ENCODE data around the gene NTM. TPM values are rescaled to one million over a fixed set of nuclear protein-coding genes. Genes with fewer than 3 reads are reported as not detected.

Gene NTM
- total and polyA plus RNA-seq, 2 donors (not counting 1 experiment from before 2014, with no cell fraction given) = 12.3 to 28.6 TPM

GRCh38 chr11:132077416-132077815 lies 707.0 kb downstream of the NTM start:
- Histone ChIP-seq H3K4me1 (ENCODE audit: control insufficient read depth, extremely low read depth, insufficient read depth, low read length) (peaks cover 17% of the 10 kb centered on the region), H3K4me2 (ENCODE audit: extremely low read depth, insufficient read depth, low read length) (no peak overlapping the region), H2AFZ (ENCODE audit: low read length) (no peak overlapping the region), H3K27ac (ENCODE audit: insufficient read depth, low read length) (no peak overlapping the region), H3K79me2 (ENCODE audit: control insufficient read depth, insufficient read depth, low read length) (no peaks in the 10 kb centered on the region), H4K20me1 (ENCODE audit: control insufficient read depth, extremely low read depth, insufficient read depth, low read length) (no peaks in the 10 kb centered on the region), H3K27me3 (ENCODE audit: control insufficient read depth, insufficient read depth, low read length) (no peaks in the 10 kb centered on the region), H3K36me3 (ENCODE audit: control insufficient read depth, insufficient read depth, low read length) (no peaks in the 10 kb centered on the region), H3K4me3 (replicated peaks in 1 of 4; ENCODE audit: control extremely low read depth in 1 of 4, insufficient read depth in 1 of 4, low read depth in 3 of 4, low read length in 4 of 4) (no peak overlapping the region), H3K9ac (ENCODE audit: insufficient read depth, low read length) (no peak overlapping the region), H3K9me3 (ENCODE audit: control insufficient read depth, insufficient read depth, low read depth, low read length) (no peaks in the 10 kb centered on the region)
- DNase-seq (ENCODE audit: low read depth in 2 of 2) = no peak
- TF ChIP-seq CTCF (conservative IDR thresholded peaks at IDR 0.05 in 1 of 2, IDR thresholded peaks at IDR 0.05 in 1 of 2; ENCODE audit: low read depth in 1 of 2, low read length in 2 of 2) = no peak
- no peak for TF ChIP-seq EZH2 (IDR thresholded peaks at IDR 0.05; ENCODE audit: low read length, missing control alignments)

- TF ChIP-seq EZH2 (IDR thresholded peaks at IDR 0.05; ENCODE audit: low read length, missing control alignments) = no peak
- Histone ChIP-seq H3K27ac (ENCODE audit: insufficient read depth, low read length) (no peak overlapping the region), H3K79me2 (ENCODE audit: control insufficient read depth, insufficient read depth, low read length) (no peaks in the 10 kb centered on the region), H3K4me2 (ENCODE audit: extremely low read depth, insufficient read depth, low read length) (no peak overlapping the region), H3K9ac (ENCODE audit: insufficient read depth, low read length) (no peak overlapping the region), H3K9me3 (ENCODE audit: control insufficient read depth, insufficient read depth, low read depth, low read length) (no peaks in the 10 kb centered on the region), H3K36me3 (ENCODE audit: control insufficient read depth, insufficient read depth, low read length) (no peaks in the 10 kb centered on the region), H3K4me3 (replicated peaks in 1 of 4; ENCODE audit: control extremely low read depth in 1 of 4, insufficient read depth in 1 of 4, low read depth in 3 of 4, low read length in 4 of 4) (no peak overlapping the region), H3K27me3 (ENCODE audit: control insufficient read depth, insufficient read depth, low read length) (no peaks in the 10 kb centered on the region), H3K4me1 (ENCODE audit: control insufficient read depth, extremely low read depth, insufficient read depth, low read length) (peaks cover 7% of the 10 kb centered on the region), H4K20me1 (ENCODE audit: control insufficient read depth, extremely low read depth, insufficient read depth, low read length) (no peaks in the 10 kb centered on the region), H2AFZ (ENCODE audit: low read length) (no peak overlapping the region)
- no peak for DNase-seq (ENCODE audit: low read depth in 2 of 2)
These were observed 708.1 kb downstream of the NTM start for GRCh38 chr11:132078264-132079076.

GRCh38 chr11:132080127-132080526 lies 709.7 kb downstream of the NTM start:
- Histone ChIP-seq H3K27ac (ENCODE audit: insufficient read depth, low read length) (no peak overlapping the region), H3K27me3 (ENCODE audit: control insufficient read depth, insufficient read depth, low read length) (no peaks in the 10 kb centered on the region), H3K9me3 (ENCODE audit: control insufficient read depth, insufficient read depth, low read depth, low read length) (no peaks in the 10 kb centered on the region), H3K9ac (ENCODE audit: insufficient read depth, low read length) (no peak overlapping the region), H4K20me1 (ENCODE audit: control insufficient read depth, extremely low read depth, insufficient read depth, low read length) (no peaks in the 10 kb centered on the region), H3K4me3 (replicated peaks in 1 of 4; ENCODE audit: control extremely low read depth in 1 of 4, insufficient read depth in 1 of 4, low read depth in 3 of 4, low read length in 4 of 4) (no peak overlapping the region), H3K4me2 (ENCODE audit: extremely low read depth, insufficient read depth, low read length) (no peak overlapping the region), H3K79me2 (ENCODE audit: control insufficient read depth, insufficient read depth, low read length) (no peaks in the 10 kb centered on the region), H2AFZ (ENCODE audit: low read length) (no peak overlapping the region), H3K4me1 (ENCODE audit: control insufficient read depth, extremely low read depth, insufficient read depth, low read length) (no peaks in the 10 kb centered on the region), H3K36me3 (ENCODE audit: control insufficient read depth, insufficient read depth, low read length) (no peaks in the 10 kb centered on the region)
- no peak for DNase-seq (ENCODE audit: low read depth in 2 of 2)
- TF ChIP-seq EZH2 (IDR thresholded peaks at IDR 0.05; ENCODE audit: low read length, missing control alignments) (no peak), CTCF (conservative IDR thresholded peaks at IDR 0.05 in 1 of 2, IDR thresholded peaks at IDR 0.05 in 1 of 2; ENCODE audit: low read depth in 1 of 2, low read length in 2 of 2) (no peak)
